ENCODE measurements around the gene ORAI2. TPM values are rescaled to one million over a fixed set of nuclear protein-coding genes. Genes with fewer than 3 reads are reported as not detected.

Gene ORAI2
- total and polyA plus RNA-seq, 2 donors (not counting 3 experiments of a cell fraction or from before 2014, with no cell fraction given): 84.1 to 99.1 TPM

DNA sequence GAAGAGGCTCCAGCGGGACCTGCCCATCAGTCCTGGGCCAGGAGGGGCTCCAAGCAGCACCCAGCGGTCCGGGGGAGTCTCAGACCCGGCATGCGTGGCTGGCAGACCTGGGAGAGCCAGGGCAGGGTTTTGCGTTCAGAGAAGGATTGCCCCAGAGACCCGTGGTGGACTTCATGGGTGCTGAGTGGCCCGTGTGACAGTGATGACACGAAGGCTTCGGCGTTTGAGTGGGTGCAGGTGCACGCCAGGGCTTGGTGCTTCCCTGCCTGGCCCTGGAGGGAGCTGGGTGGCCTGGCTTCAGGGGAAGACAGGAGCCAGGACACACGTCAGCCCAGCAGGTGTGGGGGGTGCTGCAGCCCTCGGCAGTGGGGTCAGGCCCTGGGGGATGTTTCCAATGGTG, 13.9 kb downstream of the ORAI2 start:
- ChIA-PET CTCF (interaction anchor here (1.0 kb wide), 1 partner anchor 18 kb away, joined by 4 read pairs; no protein-coding TSS in a partner anchor), POLR2A (no interaction called here)
- BruUV-seq (replicated peaks): no TSS peak
- H3K79me2 ChIP-seq (ENCODE audit: control insufficient read depth, insufficient read depth, low read length): no peaks in the 10 kb centered on the region
- TF ChIP-seq GATA2 (IDR thresholded peaks at IDR 0.05; ENCODE audit: insufficient read depth, insufficient read length, low read depth, low read length): no peak
- TF ChIP-seq EZH2 (IDR thresholded peaks at IDR 0.05; ENCODE audit: borderline replicate concordance, low read depth, low read length, severe bottlenecking): no peak
- TF ChIP-seq, protein P1, sequence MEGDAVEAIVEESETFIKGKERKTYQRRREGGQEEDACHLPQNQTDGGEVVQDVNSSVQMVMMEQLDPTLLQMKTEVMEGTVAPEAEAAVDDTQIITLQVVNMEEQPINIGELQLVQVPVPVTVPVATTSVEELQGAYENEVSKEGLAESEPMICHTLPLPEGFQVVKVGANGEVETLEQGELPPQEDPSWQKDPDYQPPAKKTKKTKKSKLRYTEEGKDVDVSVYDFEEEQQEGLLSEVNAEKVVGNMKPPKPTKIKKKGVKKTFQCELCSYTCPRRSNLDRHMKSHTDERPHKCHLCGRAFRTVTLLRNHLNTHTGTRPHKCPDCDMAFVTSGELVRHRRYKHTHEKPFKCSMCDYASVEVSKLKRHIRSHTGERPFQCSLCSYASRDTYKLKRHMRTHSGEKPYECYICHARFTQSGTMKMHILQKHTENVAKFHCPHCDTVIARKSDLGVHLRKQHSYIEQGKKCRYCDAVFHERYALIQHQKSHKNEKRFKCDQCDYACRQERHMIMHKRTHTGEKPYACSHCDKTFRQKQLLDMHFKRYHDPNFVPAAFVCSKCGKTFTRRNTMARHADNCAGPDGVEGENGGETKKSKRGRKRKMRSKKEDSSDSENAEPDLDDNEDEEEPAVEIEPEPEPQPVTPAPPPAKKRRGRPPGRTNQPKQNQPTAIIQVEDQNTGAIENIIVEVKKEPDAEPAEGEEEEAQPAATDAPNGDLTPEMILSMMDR (IDR thresholded peaks at IDR 0.05; ENCODE audit: extremely low read depth in 1 of 2, insufficient read depth in 1 of 2, low read depth in 1 of 2, low read length in 2 of 2): no peak
- TF ChIP-seq JUN (IDR thresholded peaks at IDR 0.05; ENCODE audit: borderline replicate concordance, insufficient read depth, insufficient read length, low read depth): no peak
- TF ChIP-seq POLR2A (IDR thresholded peaks at IDR 0.05; ENCODE audit: low read depth, low read length): no peak
- TF ChIP-seq MYC (IDR thresholded peaks at IDR 0.05; ENCODE audit: low read depth, low read length): no peak
- TF ChIP-seq FOS (IDR thresholded peaks at IDR 0.05; ENCODE audit: borderline replicate concordance, insufficient read depth, low read length): no peak
- TF ChIP-seq POLR2AphosphoS5 (IDR thresholded peaks at IDR 0.05; ENCODE audit: insufficient read depth, low read depth, low read length): no peak
- TF ChIP-seq, protein P2, sequence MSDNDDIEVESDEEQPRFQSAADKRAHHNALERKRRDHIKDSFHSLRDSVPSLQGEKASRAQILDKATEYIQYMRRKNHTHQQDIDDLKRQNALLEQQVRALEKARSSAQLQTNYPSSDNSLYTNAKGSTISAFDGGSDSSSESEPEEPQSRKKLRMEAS (IDR thresholded peaks at IDR 0.05; ENCODE audit: insufficient read depth, insufficient read length): no peak
- dilution Hi-C loops (cut with MboI; ENCODE audit: extremely low pct_ligation_motif_present, low sequenced_read_pairs): no loop called here
- H3K4me2 ChIP-seq (ENCODE audit: insufficient read depth, low read length): no peak overlapping the region
- no peak overlapping the region for H3K9ac ChIP-seq (replicated peaks; ENCODE audit: extremely low read depth, insufficient read depth, low read length)
- H4K20me1 ChIP-seq (replicated peaks; ENCODE audit: control insufficient read depth, extremely low read depth, insufficient read depth, low read length): no peaks in the 10 kb centered on the region
- no peaks in the 10 kb centered on the region for H3K27me3 ChIP-seq (ENCODE audit: control insufficient read depth in 2 of 2, insufficient read depth in 2 of 2, low read length in 2 of 2)
- DNase-seq (ENCODE audit: low read depth, low spot score) (no peak), FAIRE-seq (no peak)
- no peaks in the 10 kb centered on the region for H3K9me1 ChIP-seq (replicated peaks; ENCODE audit: control insufficient read depth, extremely low read depth, insufficient read depth, low read length)
- no peak overlapping the region for H2AFZ ChIP-seq (ENCODE audit: low read depth, low read length)
- H3K9me3 ChIP-seq (replicated peaks; ENCODE audit: control insufficient read depth, insufficient read depth, low read length): no peaks in the 10 kb centered on the region
- H3K4me1 ChIP-seq (ENCODE audit: control insufficient read depth, extremely low read depth, insufficient read depth, low read length): no peaks in the 10 kb centered on the region
- intact Hi-C loops (cut with micrococcal nuclease): no loop called here
- peaks cover 0 to 27% of the 10 kb centered on the region in 2 experiments for H3K36me3 ChIP-seq (ENCODE audit: control insufficient read depth in 2 of 2, extremely low read depth in 1 of 2, insufficient read depth in 2 of 2, low read length in 2 of 2)
- H3K4me3 ChIP-seq (replicated peaks in 1 of 3; ENCODE audit: insufficient read depth in 1 of 3, low read depth in 1 of 3, low read length in 3 of 3): no peak overlapping the region
- no peak overlapping the region for H3K27ac ChIP-seq (ENCODE audit: insufficient read depth, low read depth, low read length)

Data from endothelial cell of umbilical vein (primary cell).